ENCODE results near the gene TCF23.

DNA sequence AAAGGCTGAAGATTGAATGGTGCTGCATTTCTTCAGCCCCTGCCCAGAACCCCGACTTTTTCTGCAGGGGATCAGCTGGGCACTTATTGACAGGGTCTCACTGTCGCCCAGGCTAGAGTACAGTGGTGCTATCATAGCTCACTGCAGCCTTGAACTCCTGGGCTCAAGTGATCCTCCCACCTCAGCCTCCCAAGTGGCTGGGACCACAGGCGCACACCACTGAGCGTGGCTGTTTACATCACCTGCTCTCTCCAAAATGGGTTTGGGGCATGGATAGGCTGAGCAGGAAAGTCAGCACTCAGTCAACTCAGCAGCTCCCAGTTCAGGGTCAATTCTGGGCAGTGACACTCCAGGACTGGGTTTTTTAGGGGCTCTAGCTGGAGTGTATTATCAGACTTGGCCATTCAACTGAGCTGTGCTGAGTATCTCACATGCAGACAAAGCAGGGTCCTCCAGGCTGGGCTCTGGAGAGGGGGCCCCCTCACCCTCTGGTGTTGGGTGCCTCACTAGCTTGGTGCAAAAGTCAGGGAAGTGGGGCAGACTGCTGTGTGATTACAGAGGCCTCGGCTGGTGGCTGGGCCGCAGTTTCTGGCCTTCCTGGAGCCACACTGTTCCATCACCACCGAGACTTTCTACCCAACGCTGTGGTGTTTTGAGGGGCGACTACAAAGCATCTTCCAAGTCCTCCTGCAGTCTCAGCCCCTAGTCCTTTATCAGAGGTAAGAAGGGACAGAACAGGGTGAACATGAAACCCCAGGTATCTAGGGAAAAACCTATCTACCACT is 20.7 kb upstream of the TCF23 start:
- TF ChIP-seq TAF1 (IDR thresholded peaks at IDR 0.05; ENCODE audit: low read depth, low read length): no peak
- TF ChIP-seq, protein P1, sequence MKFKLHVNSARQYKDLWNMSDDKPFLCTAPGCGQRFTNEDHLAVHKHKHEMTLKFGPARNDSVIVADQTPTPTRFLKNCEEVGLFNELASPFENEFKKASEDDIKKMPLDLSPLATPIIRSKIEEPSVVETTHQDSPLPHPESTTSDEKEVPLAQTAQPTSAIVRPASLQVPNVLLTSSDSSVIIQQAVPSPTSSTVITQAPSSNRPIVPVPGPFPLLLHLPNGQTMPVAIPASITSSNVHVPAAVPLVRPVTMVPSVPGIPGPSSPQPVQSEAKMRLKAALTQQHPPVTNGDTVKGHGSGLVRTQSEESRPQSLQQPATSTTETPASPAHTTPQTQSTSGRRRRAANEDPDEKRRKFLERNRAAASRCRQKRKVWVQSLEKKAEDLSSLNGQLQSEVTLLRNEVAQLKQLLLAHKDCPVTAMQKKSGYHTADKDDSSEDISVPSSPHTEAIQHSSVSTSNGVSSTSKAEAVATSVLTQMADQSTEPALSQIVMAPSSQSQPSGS (IDR thresholded peaks at IDR 0.05; ENCODE audit: low read length): no peak
